Hepatocyte (in vitro differentiated cells): ENCODE measurements around the gene PLEKHF1. TPM values are rescaled to one million over a fixed set of nuclear protein-coding genes. Genes with fewer than 3 reads are reported as not detected.
"Not testable (repeated sequence)": the region's sequence is repeated elsewhere in the genome, so short reads cannot be mapped to it uniquely, and the experiment has no call there.

ENCODE experiments used
- DNase-seq: peaks from one replicate; pipeline ENCODE4 v3.0.0-alpha.2; 2016; ENCODE audit warnings: low spot score
- H2AFZ ChIP-seq: fragments of 200-600 bp; sonication (generic); 2 replicates; pipeline ENCODE4 v1.6.0; 2016; ENCODE audit warnings: antibody characterized with exemption, mild to moderate bottlenecking
- H3K27ac ChIP-seq: fragments of 200-600 bp; sonication (generic); 2 replicates; pipeline ENCODE4 v1.5.1; 2016; ENCODE audit warnings: mild to moderate bottlenecking
- H3K27me3 ChIP-seq: fragments of 200-600 bp; sonication (generic); 2 replicates; pipeline ENCODE4 v1.6.1; 2016
- H3K36me3 ChIP-seq: fragments of 200-600 bp; sonication (generic); replicated peaks from 2 replicates; pipeline ENCODE4 v1.5.1; 2016; ENCODE audit warnings: low read depth; ENCODE audit not compliant: insufficient read depth
- H3K4me1 ChIP-seq: fragments of 200-600 bp; sonication (generic); 2 replicates; pipeline ENCODE4 v1.5.1; 2016; ENCODE audit warnings: mild to moderate bottlenecking, moderate library complexity; ENCODE audit not compliant: insufficient read depth
- H3K4me2 ChIP-seq: fragments of 200-600 bp; sonication (generic); 2 replicates; pipeline ENCODE4 v1.6.0; 2016
- H3K4me3 ChIP-seq: fragments of 200-600 bp; sonication (generic); 2 replicates; pipeline ENCODE4 v1.5.1; 2016; ENCODE audit warnings: mild to moderate bottlenecking
- H3K79me2 ChIP-seq: fragments of 200-600 bp; sonication (generic); 2 replicates; pipeline ENCODE4 v1.6.0; 2017; ENCODE audit warnings: mild to moderate bottlenecking
- H3K9me2 ChIP-seq: fragments of 200-600 bp; sonication (generic); replicated peaks from 2 replicates; pipeline ENCODE4 v1.6.0; 2017; ENCODE audit warnings: mild to moderate bottlenecking; ENCODE audit not compliant: insufficient read depth
- H3K9me3 ChIP-seq: fragments of 200-600 bp; sonication (generic); 2 replicates; pipeline ENCODE4 v1.5.1; 2016; ENCODE audit warnings: low read depth, mild to moderate bottlenecking
- H4K20me1 ChIP-seq: fragments of 200-600 bp; sonication (generic); 2 replicates; pipeline ENCODE4 v1.6.0; 2016; ENCODE audit warnings: mild to moderate bottlenecking; ENCODE audit not compliant: insufficient read depth, poor library complexity, severe bottlenecking
- EZH2 ChIP-seq: fragments of 200-600 bp; sonication (generic); IDR thresholded peaks from 2 replicates; pipeline ENCODE4 v1.6.1; 2016; ENCODE audit warnings: antibody characterized with exemption, mild to moderate bottlenecking, borderline replicate concordance
- EZH2phosphoT487 ChIP-seq: fragments of 200-600 bp; sonication (generic); IDR thresholded peaks from one replicate; pipeline ENCODE4 v1.6.1; 2018; ENCODE audit warnings: antibody characterized with exemption, mild to moderate bottlenecking, low read depth, moderate library complexity; ENCODE audit not compliant: unreplicated experiment, severe bottlenecking
- WGBS: methylation state at CpG from one replicate; pipeline ENCODE4 v1.1.6; 2016; ENCODE audit warnings: low lambda C conversion rate; ENCODE audit errors: missing lambda C conversion rate; 5-methylcytosine and 5-hydroxymethylcytosine counted together
- polyA plus RNA-seq: library from polyadenylated mRNA; unstranded; fragments of >200 nt; fragmentation: Nextera tagmentation; extraction: Ambion mirVana; gene quantifications from 2 replicates; pipeline ENCODE4 v1.2.1, GENCODE V29; 2016
- total RNA-seq: library from RNA; depleted of rRNA; stranded (reverse); fragments of >200 nt; gene quantifications from 2 replicates; pipeline ENCODE4 v1.2.3, GENCODE V29; 2014
- TF ChIP-seq, protein P1 (sequence below): fragments of 200-600 bp; sonication (generic); IDR thresholded peaks from 2 replicates; pipeline ENCODE4 v1.5.1; 2016; ENCODE audit warnings: antibody characterized with exemption, mild to moderate bottlenecking; ENCODE audit not compliant: poor library complexity

The PLEKHF1 gene
- total and polyA plus RNA-seq, 2 experiments from 2014 or later, result 2.4 to 2.7 TPM

DNA sequence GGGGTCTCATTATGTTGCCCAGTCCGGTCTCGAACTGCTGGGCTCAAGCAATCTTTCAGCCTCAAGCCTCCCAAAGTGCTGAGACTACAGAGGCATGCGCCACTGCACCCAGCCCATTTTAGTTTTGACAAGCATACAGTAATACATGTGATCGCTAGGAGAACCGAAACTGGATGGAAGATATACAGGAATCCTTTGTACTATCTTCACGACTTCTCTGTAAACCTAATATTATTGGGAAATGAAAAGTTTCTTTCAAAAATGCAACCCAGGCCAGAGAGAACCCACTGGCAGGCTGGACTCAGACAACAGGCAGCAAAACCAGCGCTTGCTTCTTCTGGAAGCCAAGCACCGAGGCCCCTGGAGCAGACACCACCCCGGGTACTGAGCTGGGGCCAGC, 40.4 kb downstream of the PLEKHF1 start:
- no peak overlapping the region for H3K4me2 ChIP-seq
- H3K79me2 ChIP-seq, result peaks cover 23% of the 10 kb centered on the region
- no peak overlapping the region for H3K4me3 ChIP-seq
- 97% methylated on average over 9 of the region's 9 CpGs for WGBS
- peaks cover 6% of the 10 kb centered on the region for H3K4me1 ChIP-seq
- H3K9me2 ChIP-seq, result no peaks in the 10 kb centered on the region
- no peaks in the 10 kb centered on the region for H3K36me3 ChIP-seq
- no peak overlapping the region for H3K27ac ChIP-seq
- TF ChIP-seq EZH2 (no peak), EZH2phosphoT487 (no peak)
- TF ChIP-seq, protein P1, sequence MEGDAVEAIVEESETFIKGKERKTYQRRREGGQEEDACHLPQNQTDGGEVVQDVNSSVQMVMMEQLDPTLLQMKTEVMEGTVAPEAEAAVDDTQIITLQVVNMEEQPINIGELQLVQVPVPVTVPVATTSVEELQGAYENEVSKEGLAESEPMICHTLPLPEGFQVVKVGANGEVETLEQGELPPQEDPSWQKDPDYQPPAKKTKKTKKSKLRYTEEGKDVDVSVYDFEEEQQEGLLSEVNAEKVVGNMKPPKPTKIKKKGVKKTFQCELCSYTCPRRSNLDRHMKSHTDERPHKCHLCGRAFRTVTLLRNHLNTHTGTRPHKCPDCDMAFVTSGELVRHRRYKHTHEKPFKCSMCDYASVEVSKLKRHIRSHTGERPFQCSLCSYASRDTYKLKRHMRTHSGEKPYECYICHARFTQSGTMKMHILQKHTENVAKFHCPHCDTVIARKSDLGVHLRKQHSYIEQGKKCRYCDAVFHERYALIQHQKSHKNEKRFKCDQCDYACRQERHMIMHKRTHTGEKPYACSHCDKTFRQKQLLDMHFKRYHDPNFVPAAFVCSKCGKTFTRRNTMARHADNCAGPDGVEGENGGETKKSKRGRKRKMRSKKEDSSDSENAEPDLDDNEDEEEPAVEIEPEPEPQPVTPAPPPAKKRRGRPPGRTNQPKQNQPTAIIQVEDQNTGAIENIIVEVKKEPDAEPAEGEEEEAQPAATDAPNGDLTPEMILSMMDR, result no peak
- H2AFZ ChIP-seq, result no peak overlapping the region
- H3K27me3 ChIP-seq, result no peaks in the 10 kb centered on the region
- no peak for DNase-seq
- no peaks in the 10 kb centered on the region for H3K9me3 ChIP-seq
- H4K20me1 ChIP-seq, result peaks cover 2% of the 10 kb centered on the region

DNA sequence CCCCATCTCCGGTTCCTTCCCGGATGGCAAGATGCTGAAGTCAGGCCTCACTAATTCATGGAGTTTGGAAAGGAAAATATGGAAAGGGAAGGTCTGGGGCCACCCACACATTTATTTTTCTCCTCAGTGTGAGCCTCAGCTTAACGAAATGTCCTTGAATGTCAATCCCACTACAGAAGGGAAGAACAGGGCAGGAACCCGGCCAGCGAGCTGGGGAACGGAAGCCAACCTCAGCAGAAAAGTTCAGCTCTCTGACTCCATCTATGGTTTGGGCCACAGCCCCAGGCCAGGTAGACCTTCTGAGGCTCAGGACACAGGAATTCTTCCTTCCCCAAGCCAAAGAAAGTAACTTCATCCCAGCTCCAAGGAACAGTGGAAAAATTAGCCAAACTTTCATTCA, 41.4 kb downstream of the PLEKHF1 start:
- Histone ChIP-seq H3K4me3 (no peak overlapping the region), H3K9me3 (no peaks in the 10 kb centered on the region), H2AFZ (no peak overlapping the region), H4K20me1 (peaks cover 2% of the 10 kb centered on the region), H3K79me2 (peaks cover 31% of the 10 kb centered on the region), H3K36me3 (no peaks in the 10 kb centered on the region), H3K4me2 (no peak overlapping the region), H3K4me1 (peaks cover 6% of the 10 kb centered on the region), H3K27me3 (no peaks in the 10 kb centered on the region), H3K9me2 (no peaks in the 10 kb centered on the region), H3K27ac (peak overlapping the region; percentile 15)
- no peak for TF ChIP-seq EZH2
- TF ChIP-seq EZH2phosphoT487, result no peak
- TF ChIP-seq, protein P1, result no peak
- 94% methylated on average over 6 of the region's 6 CpGs for WGBS
- DNase-seq, result no peak

DNA sequence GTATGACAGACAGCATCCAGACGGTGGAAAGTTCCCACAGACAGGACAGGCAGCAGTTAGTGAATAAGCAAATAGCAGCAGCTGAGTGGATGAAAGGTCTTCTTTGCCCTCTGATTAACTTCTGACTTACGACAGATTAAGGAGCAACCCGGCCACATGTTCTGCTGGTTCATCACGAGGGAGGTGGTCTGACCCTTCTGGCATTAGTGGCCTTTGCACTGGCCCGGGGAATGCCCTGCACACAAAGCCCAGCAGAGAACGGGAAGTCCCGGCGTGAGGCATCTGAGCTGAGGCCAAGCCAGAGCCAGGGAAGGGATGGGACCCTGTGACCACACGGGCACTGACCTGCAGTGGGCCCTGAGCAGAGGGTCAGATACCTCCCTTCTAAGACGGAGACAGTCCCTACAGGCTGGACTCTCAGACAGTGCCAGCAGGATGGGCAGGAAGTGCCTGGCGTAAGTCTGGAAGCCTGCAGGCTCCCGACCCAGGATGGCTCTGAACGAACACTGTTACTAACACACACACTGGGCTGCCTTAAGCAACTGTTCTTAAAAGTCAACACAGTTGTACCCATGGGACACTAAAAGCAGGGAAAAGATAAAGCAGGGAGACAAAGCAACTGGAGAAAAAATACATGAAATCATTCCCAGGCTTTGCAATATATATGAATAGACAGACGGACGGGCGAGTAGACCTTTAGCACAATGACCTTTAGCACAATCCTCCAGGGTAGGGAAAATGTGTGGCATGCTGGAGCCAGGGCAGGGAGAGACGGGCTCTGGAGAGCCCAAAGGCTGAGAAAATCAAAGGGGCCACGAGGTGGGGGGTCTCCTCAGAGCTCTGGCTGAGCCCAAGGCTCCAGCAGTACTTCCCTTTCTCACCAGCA, 43.5 kb downstream of the PLEKHF1 start:
- TF ChIP-seq EZH2phosphoT487 (no peak), EZH2 (no peak)
- TF ChIP-seq, protein P1, result no peak
- WGBS, result 70% methylated on average over 18 of the region's 18 CpGs
- Histone ChIP-seq H2AFZ (no peak overlapping the region), H4K20me1 (peaks cover 2% of the 10 kb centered on the region), H3K4me2 (peak overlapping the region; percentile 58), H3K79me2 (peaks cover 53% of the 10 kb centered on the region), H3K27ac (peak overlapping the region; percentile 79), H3K9me3 (no peaks in the 10 kb centered on the region), H3K4me3 (no peak overlapping the region), H3K9me2 (no peaks in the 10 kb centered on the region), H3K27me3 (no peaks in the 10 kb centered on the region), H3K36me3 (no peaks in the 10 kb centered on the region), H3K4me1 (peaks cover 12% of the 10 kb centered on the region)
- DNase-seq, result peak; percentile 66

DNA sequence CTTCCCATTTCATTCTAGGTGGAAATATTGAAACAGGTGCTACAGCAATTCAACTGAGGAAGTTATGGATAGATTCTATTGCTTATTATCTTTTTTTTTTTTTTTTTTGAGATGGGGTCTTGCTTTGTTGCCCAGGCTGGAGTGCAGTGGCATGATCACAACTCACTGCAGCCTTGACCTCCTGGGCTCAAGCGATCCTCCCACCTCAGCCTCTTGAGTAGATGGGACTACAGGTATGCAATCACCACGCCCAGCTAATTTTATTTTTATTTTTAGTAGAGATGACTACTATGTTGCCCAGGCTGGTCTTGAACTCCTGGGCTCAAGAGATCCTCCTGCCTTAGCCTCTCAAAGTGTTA, 44.2 kb downstream of the PLEKHF1 start:
- Histone ChIP-seq H3K4me1 (peaks cover 18% of the 10 kb centered on the region), H3K27ac (peak overlapping the region; percentile 79), H3K79me2 (peaks cover 59% of the 10 kb centered on the region), H3K4me2 (peak overlapping the region; percentile 58)
- H4K20me1 ChIP-seq, DNase-seq, H2AFZ ChIP-seq, H3K4me3 ChIP-seq, H3K9me3 ChIP-seq, H3K27me3 ChIP-seq, H3K36me3 ChIP-seq, H3K9me2 ChIP-seq: not testable (repeated sequence)
- whole genome bisulfite sequencing, result 97% methylated on average over 2 of the region's 2 CpGs
